Measurements from ENCODE around the gene CNTNAP2.
A peak's percentile ranks its signal among the peaks of the same experiment; 100 is the strongest.

Gene CNTNAP2

DNA sequence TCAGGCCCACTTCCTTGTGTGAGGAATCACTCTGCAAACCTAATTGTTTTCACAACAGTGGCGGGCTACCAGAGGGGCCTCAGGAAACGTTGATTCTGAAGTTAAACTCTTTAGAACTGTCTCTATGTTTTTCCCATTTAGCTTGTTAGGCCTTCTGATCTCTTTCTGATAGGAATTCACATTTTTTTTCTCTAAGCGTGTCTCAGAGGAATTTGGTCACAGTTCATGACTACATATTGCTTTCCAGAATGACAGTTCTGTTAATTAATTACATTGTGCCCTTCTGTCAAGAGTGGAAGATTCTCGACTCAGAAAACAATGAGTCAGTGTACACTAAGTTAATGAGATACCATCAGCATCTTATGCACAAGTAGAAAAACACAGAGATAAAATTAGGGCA, 2004.8 kb downstream of the CNTNAP2 start:
- H3K4me3 ChIP-seq (ENCODE audit: low read depth, low read length) = no peak overlapping the region
- TF ChIP-seq, protein P1, sequence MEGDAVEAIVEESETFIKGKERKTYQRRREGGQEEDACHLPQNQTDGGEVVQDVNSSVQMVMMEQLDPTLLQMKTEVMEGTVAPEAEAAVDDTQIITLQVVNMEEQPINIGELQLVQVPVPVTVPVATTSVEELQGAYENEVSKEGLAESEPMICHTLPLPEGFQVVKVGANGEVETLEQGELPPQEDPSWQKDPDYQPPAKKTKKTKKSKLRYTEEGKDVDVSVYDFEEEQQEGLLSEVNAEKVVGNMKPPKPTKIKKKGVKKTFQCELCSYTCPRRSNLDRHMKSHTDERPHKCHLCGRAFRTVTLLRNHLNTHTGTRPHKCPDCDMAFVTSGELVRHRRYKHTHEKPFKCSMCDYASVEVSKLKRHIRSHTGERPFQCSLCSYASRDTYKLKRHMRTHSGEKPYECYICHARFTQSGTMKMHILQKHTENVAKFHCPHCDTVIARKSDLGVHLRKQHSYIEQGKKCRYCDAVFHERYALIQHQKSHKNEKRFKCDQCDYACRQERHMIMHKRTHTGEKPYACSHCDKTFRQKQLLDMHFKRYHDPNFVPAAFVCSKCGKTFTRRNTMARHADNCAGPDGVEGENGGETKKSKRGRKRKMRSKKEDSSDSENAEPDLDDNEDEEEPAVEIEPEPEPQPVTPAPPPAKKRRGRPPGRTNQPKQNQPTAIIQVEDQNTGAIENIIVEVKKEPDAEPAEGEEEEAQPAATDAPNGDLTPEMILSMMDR (conservative IDR thresholded peaks at IDR 0.05; ENCODE audit: low read depth, low read length) = no peak
- DNase-seq (ENCODE audit: low read depth) = no peak

DNA sequence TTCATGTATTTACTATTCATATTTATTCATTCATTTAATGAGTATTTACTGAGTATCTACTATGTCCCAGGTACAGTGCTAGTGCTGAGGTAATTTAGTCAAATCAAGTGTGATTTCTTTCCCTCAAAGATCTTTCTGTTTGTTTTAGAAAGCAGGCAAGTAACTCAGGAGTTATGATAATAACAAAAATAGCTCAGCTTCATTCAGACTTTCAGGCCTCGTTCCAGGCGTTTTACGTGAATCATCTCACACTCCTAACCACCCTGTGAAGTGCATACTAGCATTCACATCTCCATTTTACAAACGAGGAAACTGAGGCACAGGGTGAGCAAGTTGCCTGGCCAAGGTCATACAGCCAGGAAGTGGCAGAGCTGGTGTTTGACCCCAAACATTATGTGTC, 2005.2 kb downstream of the CNTNAP2 start:
- H3K4me3 ChIP-seq (ENCODE audit: low read depth, low read length) = no peak overlapping the region
- DNase-seq (ENCODE audit: low read depth) = no peak
- TF ChIP-seq, protein P1 (conservative IDR thresholded peaks at IDR 0.05; ENCODE audit: low read depth, low read length) = no peak

DNA sequence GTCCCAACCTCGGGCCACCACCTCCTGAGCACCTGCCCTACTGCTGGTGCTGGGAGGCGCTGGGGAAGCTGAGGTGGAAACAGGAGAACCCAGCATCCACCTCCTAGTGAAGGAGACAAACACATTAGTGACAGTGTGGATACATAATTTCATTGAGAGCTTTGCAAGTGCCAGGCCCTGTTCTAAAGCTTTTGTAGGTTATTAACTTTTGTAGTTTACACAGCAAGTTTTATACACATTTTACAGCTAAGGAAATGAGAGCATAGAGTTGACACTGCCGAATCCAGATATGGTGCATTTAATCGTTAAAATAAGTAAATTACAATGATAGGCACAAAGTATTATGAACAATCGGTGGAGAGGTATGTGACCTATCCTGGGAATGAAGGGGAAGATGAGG, 2007.9 kb downstream of the CNTNAP2 start:
- DNase-seq (ENCODE audit: low read depth) = no peak
- no peak overlapping the region for H3K4me3 ChIP-seq (ENCODE audit: low read depth, low read length)
- TF ChIP-seq, protein P1 (conservative IDR thresholded peaks at IDR 0.05; ENCODE audit: low read depth, low read length) = no peak

DNA sequence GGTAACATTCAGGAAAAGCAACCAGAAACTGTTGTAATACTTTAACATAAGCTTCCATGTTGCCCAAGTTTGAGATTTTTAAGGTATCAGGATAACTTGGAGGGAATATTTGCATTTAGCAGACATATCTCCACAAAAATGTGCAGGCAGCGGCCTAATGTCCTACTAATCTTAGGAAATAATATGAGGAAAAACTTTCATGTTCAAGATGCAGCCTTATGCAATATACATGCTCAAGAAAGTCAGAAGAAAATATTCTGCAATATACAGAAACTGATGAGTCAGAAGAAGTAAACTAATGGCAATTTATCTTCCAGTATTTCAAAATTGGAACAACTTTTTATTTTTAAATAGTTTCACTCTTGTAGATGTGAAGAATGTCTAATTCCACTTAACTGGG, 2010.8 kb downstream of the CNTNAP2 start:
- DNase-seq (ENCODE audit: low read depth) = no peak
- TF ChIP-seq, protein P1 (conservative IDR thresholded peaks at IDR 0.05; ENCODE audit: low read depth, low read length) = no peak
- H3K4me3 ChIP-seq (ENCODE audit: low read depth, low read length) = no peak overlapping the region

DNA sequence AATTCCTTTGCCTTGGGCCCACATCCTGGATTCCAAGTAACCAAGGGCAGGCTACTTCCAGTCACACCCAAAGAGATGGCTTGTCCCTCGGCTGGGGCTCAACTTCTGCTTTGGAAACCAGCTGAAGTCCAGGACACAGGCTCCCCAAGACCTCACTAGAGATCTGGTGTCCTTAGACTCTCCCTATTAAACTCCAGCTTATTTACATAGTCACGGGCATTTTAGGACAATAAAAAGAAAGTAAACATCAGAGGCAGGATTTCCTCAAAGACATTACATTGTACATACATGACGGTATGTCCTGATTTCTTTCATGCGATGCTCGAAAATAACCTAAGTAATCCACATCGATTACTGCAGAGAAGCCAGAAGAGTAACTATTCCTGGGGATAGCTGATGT, 2012.4 kb downstream of the CNTNAP2 start:
- no peak for DNase-seq (ENCODE audit: low read depth)
- H3K4me3 ChIP-seq (ENCODE audit: low read depth, low read length) = no peak overlapping the region
- TF ChIP-seq, protein P1 (conservative IDR thresholded peaks at IDR 0.05; ENCODE audit: low read depth, low read length) = no peak

DNA sequence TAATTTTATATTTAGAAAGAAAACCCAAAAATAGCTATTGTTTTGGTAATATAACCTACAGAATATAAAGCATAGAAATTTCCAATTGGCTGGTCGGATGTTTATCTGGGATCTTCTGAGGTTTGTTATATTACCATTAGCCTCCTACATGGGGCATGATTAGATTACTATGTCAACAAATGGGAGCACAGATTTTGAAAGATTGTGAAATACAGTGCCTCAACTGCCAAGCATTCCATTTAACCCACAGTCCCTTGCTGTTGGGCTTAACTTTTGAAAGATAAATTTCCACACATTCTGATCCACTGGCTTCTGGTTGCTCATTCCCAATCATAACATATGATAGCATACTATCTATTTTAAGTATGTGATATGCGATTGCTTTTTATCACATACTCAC, 2018.5 kb downstream of the CNTNAP2 start:
- no peak overlapping the region for H3K4me3 ChIP-seq (ENCODE audit: low read depth, low read length)
- peak; percentile 7 for DNase-seq (ENCODE audit: low read depth)
- TF ChIP-seq, protein P1 (conservative IDR thresholded peaks at IDR 0.05; ENCODE audit: low read depth, low read length) = no peak

DNA sequence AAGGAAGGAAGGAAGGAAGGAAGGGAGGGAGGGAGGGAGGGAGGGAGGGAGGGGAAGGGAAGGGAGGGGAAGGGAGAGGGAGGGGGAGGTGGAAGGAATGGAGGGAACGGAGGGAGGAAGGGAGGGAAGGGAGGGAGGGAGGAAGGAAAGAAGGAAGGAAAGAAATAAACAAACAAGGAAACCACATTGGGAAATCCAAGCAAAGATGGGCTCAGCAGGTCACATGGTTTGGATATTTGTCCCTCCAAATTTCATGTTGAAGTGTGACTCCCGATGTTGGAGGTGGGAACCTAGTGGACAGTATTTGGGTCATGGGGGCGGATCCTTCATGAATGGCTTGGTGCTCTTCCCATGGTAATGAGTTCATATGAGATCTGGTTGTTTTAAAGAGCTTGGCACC, 2019.4 kb downstream of the CNTNAP2 start:
- H3K4me3 ChIP-seq (ENCODE audit: low read depth, low read length) = no peak overlapping the region
- no peak for DNase-seq (ENCODE audit: low read depth)
- TF ChIP-seq, protein P1 (conservative IDR thresholded peaks at IDR 0.05; ENCODE audit: low read depth, low read length) = no peak

All from choroid plexus epithelial cell (primary cell).